Measurements from ENCODE around the gene APC2.

DNA sequence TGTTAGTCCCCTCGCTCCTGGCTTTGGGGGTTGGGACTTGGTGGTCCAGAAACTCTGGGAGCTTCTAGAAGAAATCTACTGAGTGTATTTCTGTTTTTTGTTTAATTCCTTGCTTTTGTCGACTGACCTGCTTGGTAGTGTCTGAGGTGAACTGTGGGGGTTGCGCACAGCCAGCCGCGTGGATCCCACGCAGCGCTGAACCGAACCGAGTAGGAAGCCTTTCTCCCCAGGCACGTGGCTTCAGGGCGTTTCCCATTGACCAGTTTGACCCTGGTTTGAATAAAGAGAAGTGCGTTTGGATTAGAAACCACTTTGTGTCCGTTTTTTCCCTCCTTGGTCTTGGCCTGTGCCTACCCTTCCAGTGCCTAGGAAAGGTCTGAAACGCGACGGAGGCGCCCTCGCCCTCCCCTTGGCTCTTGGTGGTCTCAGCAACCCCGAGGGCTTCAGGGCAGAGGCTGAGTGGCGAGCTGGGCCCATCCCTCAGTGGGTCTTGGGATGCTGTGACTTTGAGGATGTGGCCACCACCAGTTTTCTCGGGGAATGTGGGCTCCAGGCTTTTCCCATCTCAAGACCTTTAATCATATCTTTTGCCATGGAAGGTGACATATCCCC is 14.4 kb upstream of the APC2 start:
- TF ChIP-seq, protein P1, sequence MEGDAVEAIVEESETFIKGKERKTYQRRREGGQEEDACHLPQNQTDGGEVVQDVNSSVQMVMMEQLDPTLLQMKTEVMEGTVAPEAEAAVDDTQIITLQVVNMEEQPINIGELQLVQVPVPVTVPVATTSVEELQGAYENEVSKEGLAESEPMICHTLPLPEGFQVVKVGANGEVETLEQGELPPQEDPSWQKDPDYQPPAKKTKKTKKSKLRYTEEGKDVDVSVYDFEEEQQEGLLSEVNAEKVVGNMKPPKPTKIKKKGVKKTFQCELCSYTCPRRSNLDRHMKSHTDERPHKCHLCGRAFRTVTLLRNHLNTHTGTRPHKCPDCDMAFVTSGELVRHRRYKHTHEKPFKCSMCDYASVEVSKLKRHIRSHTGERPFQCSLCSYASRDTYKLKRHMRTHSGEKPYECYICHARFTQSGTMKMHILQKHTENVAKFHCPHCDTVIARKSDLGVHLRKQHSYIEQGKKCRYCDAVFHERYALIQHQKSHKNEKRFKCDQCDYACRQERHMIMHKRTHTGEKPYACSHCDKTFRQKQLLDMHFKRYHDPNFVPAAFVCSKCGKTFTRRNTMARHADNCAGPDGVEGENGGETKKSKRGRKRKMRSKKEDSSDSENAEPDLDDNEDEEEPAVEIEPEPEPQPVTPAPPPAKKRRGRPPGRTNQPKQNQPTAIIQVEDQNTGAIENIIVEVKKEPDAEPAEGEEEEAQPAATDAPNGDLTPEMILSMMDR (IDR thresholded peaks at IDR 0.05), result no peak
- no peak for TF ChIP-seq POLR2A (IDR thresholded peaks at IDR 0.05)
